ENCODE measurements around the gene ELOVL3. TPM values are rescaled to one million over a fixed set of nuclear protein-coding genes. Genes with fewer than 3 reads are reported as not detected.
A peak's percentile ranks its signal among the peaks of the same experiment; 100 is the strongest.

The ELOVL3 gene
- total and polyA plus RNA-seq, 8 donors: 0.16 TPM; not detected in 7

DNA sequence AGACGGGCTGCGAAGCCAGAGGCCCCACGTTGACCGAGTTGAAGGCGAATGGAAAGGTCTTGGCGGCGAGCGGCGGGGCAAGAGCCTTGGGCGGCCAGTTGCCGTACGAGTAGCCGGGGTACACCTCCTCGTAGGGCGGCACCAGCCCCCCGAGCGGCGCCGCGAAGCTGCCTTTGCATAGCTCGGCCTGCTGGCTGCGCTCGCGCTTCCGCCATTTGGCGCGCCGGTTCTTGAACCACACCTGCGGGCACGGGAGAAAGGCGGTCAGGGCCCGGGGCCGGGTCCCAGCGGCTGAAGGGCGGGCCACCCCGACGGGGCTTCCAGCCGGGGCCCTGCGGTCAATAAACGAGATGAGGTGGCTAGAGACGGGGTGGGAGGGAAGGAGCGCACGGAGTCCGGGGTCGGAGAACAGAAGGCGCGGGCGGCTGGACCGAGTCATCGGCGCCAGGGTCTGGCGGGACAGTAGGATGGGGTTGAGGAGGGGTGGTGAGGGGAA, 4.8 kb downstream of the ELOVL3 start:
- Histone ChIP-seq H3K36me3 (no peaks in the 10 kb centered on the region), H3K4me1 (peaks cover 0 to 19% (median 0%) of the 10 kb centered on the region in 3 donors), H3K9me3 (no peaks in the 10 kb centered on the region), H3K27ac (no peak overlapping the region), H3K27me3 (no peaks in the 10 kb centered on the region), H3K4me3 (peak overlapping the region; percentile 13 to 47 (median 33))
- DNase-seq: peak in 5 of 6 donors; percentile 25 to 86 (median 57)
- FAIRE-seq: no peak
- TF ChIP-seq, protein P1, sequence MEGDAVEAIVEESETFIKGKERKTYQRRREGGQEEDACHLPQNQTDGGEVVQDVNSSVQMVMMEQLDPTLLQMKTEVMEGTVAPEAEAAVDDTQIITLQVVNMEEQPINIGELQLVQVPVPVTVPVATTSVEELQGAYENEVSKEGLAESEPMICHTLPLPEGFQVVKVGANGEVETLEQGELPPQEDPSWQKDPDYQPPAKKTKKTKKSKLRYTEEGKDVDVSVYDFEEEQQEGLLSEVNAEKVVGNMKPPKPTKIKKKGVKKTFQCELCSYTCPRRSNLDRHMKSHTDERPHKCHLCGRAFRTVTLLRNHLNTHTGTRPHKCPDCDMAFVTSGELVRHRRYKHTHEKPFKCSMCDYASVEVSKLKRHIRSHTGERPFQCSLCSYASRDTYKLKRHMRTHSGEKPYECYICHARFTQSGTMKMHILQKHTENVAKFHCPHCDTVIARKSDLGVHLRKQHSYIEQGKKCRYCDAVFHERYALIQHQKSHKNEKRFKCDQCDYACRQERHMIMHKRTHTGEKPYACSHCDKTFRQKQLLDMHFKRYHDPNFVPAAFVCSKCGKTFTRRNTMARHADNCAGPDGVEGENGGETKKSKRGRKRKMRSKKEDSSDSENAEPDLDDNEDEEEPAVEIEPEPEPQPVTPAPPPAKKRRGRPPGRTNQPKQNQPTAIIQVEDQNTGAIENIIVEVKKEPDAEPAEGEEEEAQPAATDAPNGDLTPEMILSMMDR (IDR thresholded peaks at IDR 0.05): no peak
- intact Hi-C loops (cut with DNase I): loop anchor here in 2 of 3 donors (5.0 to 10.0 kb wide), 3 partner anchors 54 to 246 kb away; no protein-coding TSS in a partner anchor
- 3% methylated on average over 44 to 52 of the region's 52 CpGs for WGBS, 2 donors
- ATAC-seq: peak in 2 of 4 donors; percentile 9 to 27

- WGBS, 2 donors: 14 to 17% methylated on average over 66 to 76 of the region's 76 CpGs
- peak; percentile 37 to 87 (median 64) for DNase-seq
Measured at GRCh38 chr10:102231357-102232318, 5.5 kb downstream of the ELOVL3 start.

DNA sequence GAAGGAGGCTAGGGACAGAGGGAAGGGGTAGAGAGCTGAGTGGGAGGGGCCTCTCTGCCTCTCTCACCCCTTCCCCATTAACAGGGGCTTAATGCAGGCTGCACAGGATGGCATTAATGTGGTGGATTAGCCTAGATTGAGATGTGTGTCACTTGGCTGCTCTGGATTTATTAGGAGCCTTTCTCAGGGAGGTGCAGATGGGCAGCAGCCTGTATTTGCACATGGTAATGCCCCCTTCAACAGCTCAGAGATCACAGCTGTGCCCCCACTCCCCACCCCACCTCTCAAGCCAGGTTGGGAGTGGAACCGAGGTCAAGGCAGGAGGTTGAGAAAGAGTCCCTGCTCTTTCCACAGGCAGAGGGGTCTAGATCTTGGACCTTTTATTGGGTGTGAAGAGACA, 7.9 kb downstream of the ELOVL3 start:
- intact Hi-C loops (cut with DNase I): loop anchor here in 2 of 3 donors (5.0 to 10.0 kb wide), 3 partner anchors 51 to 243 kb away; no protein-coding TSS in a partner anchor
- TF ChIP-seq, protein P1 (IDR thresholded peaks at IDR 0.05): no peak
- no peaks in the 10 kb centered on the region for H3K9me3 ChIP-seq

More at GRCh38 chr10:102231357-102232318, 5.5 kb downstream of the ELOVL3 start:
- TF ChIP-seq, protein P1 (IDR thresholded peaks at IDR 0.05): peak; percentile 38 to 76 (median 55)
- Histone ChIP-seq H3K27ac (no peak overlapping the region), H3K4me3 (peak overlapping the region in 3 of 4 donors; percentile 20 to 47 (median 45)), H3K36me3 (no peaks in the 10 kb centered on the region), H3K27me3 (no peaks in the 10 kb centered on the region), H3K9me3 (no peaks in the 10 kb centered on the region), H3K4me1 (peaks cover 0 to 16% (median 0%) of the 10 kb centered on the region in 3 donors)
- intact Hi-C loops (cut with DNase I): loop anchor here in 2 of 3 donors (5.0 to 10.0 kb wide), 3 partner anchors 53 to 246 kb away; no protein-coding TSS in a partner anchor
- ATAC-seq: peak; percentile 58 to 77 (median 74)
- no peak for FAIRE-seq

GRCh38 chr10:102234888-102235597, 8.9 kb downstream of the ELOVL3 start:
- no peak for DNase-seq
- H3K9me3 ChIP-seq: no peaks in the 10 kb centered on the region
- H3K27ac ChIP-seq: no peak overlapping the region
- no peak for ATAC-seq
- no peaks in the 10 kb centered on the region for H3K36me3 ChIP-seq
- TF ChIP-seq, protein P1 (IDR thresholded peaks at IDR 0.05): no peak
- FAIRE-seq: no peak
- no peak overlapping the region for H3K4me3 ChIP-seq
- no peaks in the 10 kb centered on the region for H3K27me3 ChIP-seq
- intact Hi-C loops (cut with DNase I): loop anchor here in 2 of 3 donors (5.0 to 10.0 kb wide), 3 partner anchors 50 to 242 kb away; no protein-coding TSS in a partner anchor
- peaks cover 0 to 14% (median 0%) of the 10 kb centered on the region in 3 donors for H3K4me1 ChIP-seq
- 79 to 86% methylated on average over 11 to 12 of the region's 12 CpGs for WGBS, 2 donors

More for the DNA sequence above, 7.9 kb downstream of the ELOVL3 start:
- Histone ChIP-seq H3K27ac (no peak overlapping the region), H3K27me3 (no peaks in the 10 kb centered on the region), H3K4me3 (no peak overlapping the region), H3K4me1 (peaks cover 0 to 16% (median 0%) of the 10 kb centered on the region in 3 donors), H3K36me3 (no peaks in the 10 kb centered on the region)
- ATAC-seq (no peak), FAIRE-seq (no peak), DNase-seq (no peak)
- 55 to 60% methylated on average over 1 of the region's 1 CpG for WGBS, 2 donors

All from pancreas (tissue), 10 donors.